SK-N-SH (cell line): ENCODE measurements around the gene OR52N1. TPM values are rescaled to one million over a fixed set of nuclear protein-coding genes. Genes with fewer than 3 reads are reported as not detected.

Source experiments
- CTCF ChIA-PET: fragments of 300-600, 350-600 bp; formaldehyde crosslinking; extraction: SDS; loops from one replicate; lab custom pipeline; 2021; lab: Yijun Ruan, JAX
- POLR2A ChIA-PET: fragments of 350-600 bp; sonication (Branson Sonifier 250); formaldehyde crosslinking; extraction: SDS; loops from one replicate; lab custom pipeline; 2020; ENCODE audit warnings: antibody characterized with exemption, inconsistent platforms; lab: Yijun Ruan, JAX
- DNase-seq: peaks from one replicate; pipeline ENCODE4 v3.0.0; 2012
- H2AFZ ChIP-seq: fragments of 200-600 bp; sonication (generic); 2 replicates; pipeline ENCODE4 v1.8.1; 2016; ENCODE audit warnings: antibody characterized with exemption, mild to moderate bottlenecking, low read depth
- H3F3A ChIP-seq: fragments of 200-600 bp; sonication (generic); replicated peaks from 2 replicates; pipeline ENCODE3; 2016; ENCODE audit warnings: antibody characterized with exemption, mild to moderate bottlenecking; ENCODE audit not compliant: insufficient read depth
- H3K27ac ChIP-seq, 2 experiments: fragments of 200-500 bp in 1 of 2; fragments of 200-600 bp in 1 of 2; sonication (Bioruptor generic) in 1 of 2; sonication (generic), shearing (Covaris generic) in 1 of 2; 2 replicates each; pipeline versions ENCODE4 v1.5.1 to v1.6.1; 2014 to 2016; ENCODE audit warnings: low read depth in 2 of 2, inconsistent platforms in 1 of 2, low read length in 1 of 2, mild to moderate bottlenecking in 1 of 2, mixed read lengths in 1 of 2
- H3K27me3 ChIP-seq: fragments of 200-600 bp; sonication (generic), shearing (Covaris generic); 2 replicates; pipeline ENCODE4 v1.6.1; 2016; ENCODE audit warnings: mixed run types; ENCODE audit not compliant: insufficient read depth
- H3K36me3 ChIP-seq, 2 experiments: fragments of 200-500 bp in 1 of 2; fragments of 200-600 bp in 1 of 2; sonication (Bioruptor generic) in 1 of 2; sonication (generic) in 1 of 2; replicated peaks in 1 of 2; 2 replicates each; pipeline versions ENCODE3 to v1.5.1; 2014 to 2016; ENCODE audit warnings: low read length in 1 of 2, mild to moderate bottlenecking in 1 of 2; ENCODE audit not compliant: insufficient read depth in 2 of 2, control insufficient read depth in 1 of 2
- H3K4me1 ChIP-seq, 2 experiments: fragments of 200-500 bp in 1 of 2; fragments of 200-600 bp in 1 of 2; sonication (Bioruptor generic) in 1 of 2; sonication (generic), shearing (Covaris generic) in 1 of 2; 2 replicates each; pipeline versions ENCODE4 v1.5.1 to v1.6.1; 2014 to 2016; ENCODE audit warnings: low read depth in 1 of 2, low read length in 1 of 2, mixed run types in 1 of 2; ENCODE audit not compliant: insufficient read depth in 2 of 2, control insufficient read depth in 1 of 2
- H3K4me2 ChIP-seq: fragments of 200-600 bp; sonication (generic), shearing (Covaris generic); 2 replicates; pipeline ENCODE4 v1.6.1; 2017; ENCODE audit warnings: mixed run types
- H3K4me3 ChIP-seq, 2 experiments: fragments of 200-500 bp in 1 of 2; fragments of 200-600 bp in 1 of 2; sonication (Bioruptor generic) in 1 of 2; sonication (generic), shearing (Covaris generic) in 1 of 2; 2 replicates each; pipeline versions ENCODE4 v1.5.1 to v1.8.1; 2014 to 2016; ENCODE audit warnings: low read depth in 2 of 2, inconsistent platforms in 1 of 2, low read length in 1 of 2, mild to moderate bottlenecking in 1 of 2, mixed read lengths in 1 of 2, moderate library complexity in 1 of 2
- H3K79me2 ChIP-seq: fragments of 200-600 bp; sonication (generic); 2 replicates; pipeline ENCODE4 v1.8.1; 2017; ENCODE audit warnings: mild to moderate bottlenecking; ENCODE audit not compliant: insufficient read depth
- H3K9ac ChIP-seq: fragments of 200-600 bp; sonication (generic); 2 replicates; pipeline ENCODE4 v1.6.1; 2017; ENCODE audit warnings: mixed run types
- H3K9me2 ChIP-seq: fragments of 200-600 bp; sonication (generic); 2 replicates; pipeline ENCODE4 v1.6.1; 2017; ENCODE audit warnings: mixed run types
- H3K9me3 ChIP-seq: fragments of 200-600 bp; sonication (generic); 2 replicates; pipeline ENCODE4 v1.6.1; 2017; ENCODE audit warnings: mixed run types, mild to moderate bottlenecking, moderate library complexity
- H4K20me1 ChIP-seq: fragments of 200-600 bp; sonication (generic); 2 replicates; pipeline ENCODE4 v1.6.1; 2017; ENCODE audit warnings: mild to moderate bottlenecking, mixed run types; ENCODE audit not compliant: insufficient read depth
- CHD2 ChIP-seq: fragments of 150-350 bp; IDR thresholded peaks from 2 replicates; pipeline ENCODE4 v1.6.1; 2018; ENCODE audit warnings: low read length; ENCODE audit not compliant: partially characterized antibody
- ELF1 ChIP-seq: IDR thresholded peaks from 2 replicates; pipeline ENCODE4 v1.4.0; 2012
- EZH2phosphoT487 ChIP-seq: fragments of 200-600 bp; sonication (generic); IDR thresholded peaks from 2 replicates; pipeline ENCODE4 v1.6.1; 2017; ENCODE audit warnings: low read depth, mixed run types, mild to moderate bottlenecking, antibody characterized with exemption, moderate library complexity, borderline replicate concordance
- FOSL2 ChIP-seq: IDR thresholded peaks from 2 replicates; pipeline ENCODE4 v1.4.0; 2012; ENCODE audit warnings: low read depth, mild to moderate bottlenecking, moderate library complexity, borderline replicate concordance
- FOXJ3 ChIP-seq: sonication (generic); formaldehyde crosslinking; IDR thresholded peaks from 2 replicates; pipeline ENCODE4 v1.5.1; 2020; ENCODE audit warnings: mild to moderate bottlenecking, missing genetic modification reagents
- FOXM1 ChIP-seq: IDR thresholded peaks from 2 replicates; pipeline ENCODE4 v1.4.0; 2012; ENCODE audit warnings: low read depth, mild to moderate bottlenecking
- GABPA ChIP-seq: IDR thresholded peaks from 2 replicates; pipeline ENCODE4 v1.4.0; 2012; ENCODE audit warnings: low read depth, mild to moderate bottlenecking
- GATA2 ChIP-seq: sonication (generic); formaldehyde crosslinking; IDR thresholded peaks from 2 replicates; pipeline ENCODE4 v1.5.0; 2020; ENCODE audit warnings: mild to moderate bottlenecking, missing genetic modification reagents
- IRF3 ChIP-seq: fragments of 150-350 bp; IDR thresholded peaks from 2 replicates; pipeline ENCODE4 v1.6.1; 2016; ENCODE audit warnings: mild to moderate bottlenecking, low read depth, low read length
- JUND ChIP-seq: IDR thresholded peaks from 2 replicates; pipeline ENCODE4 v1.4.0; 2012
- NFIC ChIP-seq: IDR thresholded peaks from 2 replicates; pipeline ENCODE4 v1.4.0; 2012; ENCODE audit warnings: borderline replicate concordance
- RAD21 ChIP-seq: IDR thresholded peaks from 2 replicates; pipeline ENCODE4 v1.6.1; 2012; ENCODE audit warnings: mild to moderate bottlenecking, low read length
- RCOR1 ChIP-seq: fragments of 150-350 bp; IDR thresholded peaks from 2 replicates; pipeline ENCODE4 v1.6.1; 2017; ENCODE audit warnings: antibody characterized with exemption, low read length
- RFX5 ChIP-seq: IDR thresholded peaks from 2 replicates; pipeline ENCODE4 v1.6.1; 2012; ENCODE audit warnings: mild to moderate bottlenecking, improper control_type of control experiment, low read length
- SIN3A ChIP-seq: IDR thresholded peaks from 2 replicates; pipeline ENCODE4 v1.6.1; 2012; ENCODE audit warnings: low read depth, mild to moderate bottlenecking, low read length, moderate library complexity, borderline replicate concordance
- TCF12 ChIP-seq: IDR thresholded peaks from 2 replicates; pipeline ENCODE4 v1.4.0; 2012
- TEAD4 ChIP-seq: IDR thresholded peaks from 2 replicates; pipeline ENCODE4 v1.4.0; 2012; ENCODE audit warnings: mild to moderate bottlenecking, borderline replicate concordance; ENCODE audit not compliant: insufficient read depth
- ZBTB33 ChIP-seq: IDR thresholded peaks from 2 replicates; pipeline ENCODE4 v1.4.0; 2012; ENCODE audit warnings: low read depth, borderline replicate concordance
- WGBS: methylation state at CpG from one replicate; pipeline ENCODE4 v1.1.6; 2017; ENCODE audit warnings: low lambda C conversion rate; 5-methylcytosine and 5-hydroxymethylcytosine counted together
- polyA plus RNA-seq, 3 experiments: library from polyadenylated mRNA; depleted of rRNA; stranded (reverse); fragments of >200 nt; gene quantifications; 2 replicates each; pipeline ENCODE4 v1.2.3, GENCODE V29; 2012
- TF ChIP-seq, protein P1 (sequence below): fragments of 150-350 bp; IDR thresholded peaks from 2 replicates; pipeline ENCODE4 v1.6.1; 2017; ENCODE audit warnings: antibody characterized with exemption, low read length, low read depth, borderline replicate concordance
- TF ChIP-seq, protein P2 (sequence below): IDR thresholded peaks from 2 replicates; pipeline ENCODE4 v1.4.0; 2012; ENCODE audit warnings: low read depth

The OR52N1 gene
- polyA plus RNA-seq, 1 of the 3 experiments (the other 2 are of a cell fraction) = not detected

GRCh38 chr11:5737670-5738392, 53.2 kb downstream of the OR52N1 start:
- CTCF ChIA-PET = no interaction called here
- Histone ChIP-seq H3K9ac (no peak overlapping the region), H3F3A (no peaks in the 10 kb centered on the region), H2AFZ (no peak overlapping the region), H3K4me2 (no peak overlapping the region), H3K27ac (no peak overlapping the region), H4K20me1 (no peaks in the 10 kb centered on the region), H3K27me3 (no peaks in the 10 kb centered on the region), H3K4me1 (no peaks in the 10 kb centered on the region)
- WGBS = 9% methylated on average over 6 of the region's 6 CpGs
- TF ChIP-seq TEAD4 (no peak), GABPA (no peak)
- TF ChIP-seq, all 33 proteins: peak for 0
- no peaks in the 10 kb centered on the region for H3K36me3 ChIP-seq
- DNase-seq = no peak
- POLR2A ChIA-PET = no interaction called here
- no peak overlapping the region for H3K4me3 ChIP-seq
- H3K79me2 ChIP-seq = no peaks in the 10 kb centered on the region
- H3K9me3 ChIP-seq = no peaks in the 10 kb centered on the region
- H3K9me2 ChIP-seq = 0 out of 2 replicates have a peak, but pooled peaks cover 3% of the 10 kb centered on the region

- Histone ChIP-seq H2AFZ (no peak overlapping the region), H3K36me3 (no peaks in the 10 kb centered on the region), H3K9ac (no peak overlapping the region), H3K9me3 (no peaks in the 10 kb centered on the region), H3K27me3 (no peaks in the 10 kb centered on the region), H3K4me3 (no peak overlapping the region), H3F3A (no peaks in the 10 kb centered on the region), H3K79me2 (no peaks in the 10 kb centered on the region), H3K9me2 (0 out of 2 replicates have a peak, but pooled peaks cover 3% of the 10 kb centered on the region), H3K4me2 (no peak overlapping the region), H3K4me1 (no peaks in the 10 kb centered on the region), H4K20me1 (no peaks in the 10 kb centered on the region), H3K27ac (no peak overlapping the region)
- POLR2A ChIA-PET = no interaction called here
- no peak for DNase-seq
- CTCF ChIA-PET = no interaction called here
- no peak for TF ChIP-seq TCF12
- TF ChIP-seq EZH2phosphoT487 = no peak
- TF ChIP-seq CHD2 = no peak
- no peak for TF ChIP-seq NFIC
- TF ChIP-seq GABPA = no peak
- TF ChIP-seq SIN3A = no peak
- no peak for TF ChIP-seq GATA2 (CRISPR knock-in tag)
- TF ChIP-seq FOXM1 = no peak
- TF ChIP-seq, protein P1, sequence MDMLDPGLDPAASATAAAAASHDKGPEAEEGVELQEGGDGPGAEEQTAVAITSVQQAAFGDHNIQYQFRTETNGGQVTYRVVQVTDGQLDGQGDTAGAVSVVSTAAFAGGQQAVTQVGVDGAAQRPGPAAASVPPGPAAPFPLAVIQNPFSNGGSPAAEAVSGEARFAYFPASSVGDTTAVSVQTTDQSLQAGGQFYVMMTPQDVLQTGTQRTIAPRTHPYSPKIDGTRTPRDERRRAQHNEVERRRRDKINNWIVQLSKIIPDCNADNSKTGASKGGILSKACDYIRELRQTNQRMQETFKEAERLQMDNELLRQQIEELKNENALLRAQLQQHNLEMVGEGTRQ = no peak
- TF ChIP-seq RAD21 = no peak
- no peak for TF ChIP-seq ELF1
- TF ChIP-seq FOSL2 = no peak
- no peak for TF ChIP-seq IRF3
- no peak for TF ChIP-seq RCOR1
- no peak for TF ChIP-seq FOXJ3 (CRISPR knock-in tag)
- no peak for TF ChIP-seq JUND
- no peak for TF ChIP-seq ZBTB33
- no peak for TF ChIP-seq RFX5
- TF ChIP-seq, protein P2, sequence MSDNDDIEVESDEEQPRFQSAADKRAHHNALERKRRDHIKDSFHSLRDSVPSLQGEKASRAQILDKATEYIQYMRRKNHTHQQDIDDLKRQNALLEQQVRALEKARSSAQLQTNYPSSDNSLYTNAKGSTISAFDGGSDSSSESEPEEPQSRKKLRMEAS = no peak
These were observed 54.0 kb downstream of the OR52N1 start for GRCh38 chr11:5737091-5737490.
